Osteoblast (primary cell): ENCODE measurements around the gene IRF7. TPM values are rescaled to one million over a fixed set of nuclear protein-coding genes. Genes with fewer than 3 reads are reported as not detected.

Experiments
- DNase-seq: peaks from one replicate; pipeline ENCODE4 v3.0.0; 2011; ENCODE audit warnings: low spot score, mixed read lengths; ENCODE audit not compliant: insufficient read length; ENCODE audit errors: missing footprints
- H2AFZ ChIP-seq: 2 replicates; pipeline ENCODE4 v1.6.0; 2011; ENCODE audit warnings: mild to moderate bottlenecking, low read length
- H3K27ac ChIP-seq: 2 replicates; pipeline ENCODE4 v1.5.1; 2011; ENCODE audit warnings: mild to moderate bottlenecking, low read depth, low read length, moderate library complexity
- H3K27me3 ChIP-seq: 2 replicates; pipeline ENCODE4 v1.6.0; 2012; ENCODE audit warnings: mild to moderate bottlenecking, control low read depth, inconsistent platforms, low read length, moderate library complexity; ENCODE audit not compliant: insufficient read depth
- H3K36me3 ChIP-seq: 2 replicates; pipeline ENCODE4 v1.5.1; 2011; ENCODE audit warnings: mild to moderate bottlenecking, low read length, control low read depth, moderate library complexity; ENCODE audit not compliant: insufficient read depth
- H3K4me1 ChIP-seq: 2 replicates; pipeline ENCODE4 v1.5.1; 2011; ENCODE audit warnings: mild to moderate bottlenecking, low read length, control low read depth, moderate library complexity; ENCODE audit not compliant: insufficient read depth
- H3K4me2 ChIP-seq: 2 replicates; pipeline ENCODE4 v1.6.0; 2011; ENCODE audit warnings: mild to moderate bottlenecking, low read length; ENCODE audit not compliant: insufficient read depth
- H3K4me3 ChIP-seq: fragments of 200-600 bp; sonication (generic); 3 replicates; pipeline ENCODE4 v1.5.1; 2012; ENCODE audit warnings: mild to moderate bottlenecking, low read length, inconsistent platforms; ENCODE audit not compliant: insufficient read depth
- H3K79me2 ChIP-seq: 2 replicates; pipeline ENCODE4 v1.6.0; 2012; ENCODE audit warnings: mild to moderate bottlenecking, low read length, control low read depth, inconsistent platforms; ENCODE audit not compliant: insufficient read depth
- H3K9me3 ChIP-seq: 2 replicates; pipeline ENCODE4 v1.5.1; 2011; ENCODE audit warnings: low read depth, low read length, control low read depth
- H4K20me1 ChIP-seq: 2 replicates; pipeline ENCODE4 v1.6.0; 2012; ENCODE audit warnings: mild to moderate bottlenecking, low read length, control low read depth; ENCODE audit not compliant: insufficient read depth
- CTCF ChIP-seq: IDR thresholded peaks from 2 replicates; pipeline ENCODE4 v1.5.1; 2011; ENCODE audit warnings: mild to moderate bottlenecking, low read depth, low read length, moderate library complexity; ENCODE audit errors: extremely low read depth
- total RNA-seq: library from RNA; depleted of rRNA; stranded (reverse); fragments of >200 nt; gene quantifications from 2 replicates; pipeline ENCODE4 v1.2.3, GENCODE V29; 2012

IRF7 gene
- total RNA-seq, 1 donor = 21.4 TPM

DNA sequence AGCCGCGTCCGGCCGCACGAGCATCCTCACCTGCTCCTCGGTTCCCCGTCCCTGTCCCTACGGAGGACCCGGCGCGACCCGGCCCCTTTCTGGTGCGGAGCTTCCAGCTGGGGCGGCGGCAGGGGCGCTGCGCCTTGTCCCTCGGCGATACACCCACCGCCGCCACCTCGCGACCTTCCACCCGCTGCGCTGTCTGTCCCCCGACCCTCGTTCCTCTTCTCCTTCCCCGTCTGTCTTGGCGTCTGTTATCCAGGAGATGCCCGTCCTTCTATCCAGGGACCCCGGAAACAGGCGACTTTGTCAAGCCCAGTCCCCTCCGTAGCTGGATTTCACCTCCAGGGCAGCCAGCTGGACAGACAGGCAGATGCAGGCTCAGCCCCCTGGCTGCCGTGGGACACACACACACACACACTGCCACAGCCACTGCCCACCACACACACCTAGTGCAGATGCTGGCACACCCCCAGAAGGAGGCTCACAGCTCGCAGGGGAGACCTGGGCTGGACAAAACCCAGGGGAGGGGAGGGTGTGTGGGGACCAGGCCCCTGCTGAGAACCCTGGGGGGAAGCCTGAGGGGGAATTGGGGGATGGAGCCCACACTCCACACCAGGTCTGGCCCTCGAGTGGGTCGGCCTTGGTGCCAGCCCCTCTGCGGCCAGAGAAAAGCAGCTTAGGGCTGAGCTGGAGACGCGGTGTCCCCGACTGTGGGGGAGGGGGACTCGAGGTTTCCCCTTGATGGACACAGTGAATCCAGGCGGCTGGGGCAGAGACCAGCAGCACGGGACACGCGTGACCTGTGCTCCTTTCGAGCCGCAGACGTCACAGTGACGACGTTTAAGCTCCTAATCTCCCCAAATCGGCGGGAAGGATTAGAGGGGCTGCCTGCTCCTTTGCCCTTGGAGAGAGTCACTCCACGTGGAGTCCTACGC is 22.1 kb upstream of the IRF7 start:
- Histone ChIP-seq H3K27me3 (peaks cover 14% of the 10 kb centered on the region), H3K9me3 (no peaks in the 10 kb centered on the region), H3K36me3 (no peaks in the 10 kb centered on the region), H3K4me3 (peak overlapping the region; percentile 30), H3K27ac (no peak overlapping the region), H2AFZ (no peak overlapping the region), H3K79me2 (no peaks in the 10 kb centered on the region), H3K4me2 (no peak overlapping the region), H4K20me1 (peaks cover 40% of the 10 kb centered on the region), H3K4me1 (no peaks in the 10 kb centered on the region)
- DNase-seq = peak; percentile 88
- no peak for TF ChIP-seq CTCF

GRCh38 chr11:637333-637592 is 21.5 kb upstream of the IRF7 start:
- no peak overlapping the region for H3K27ac ChIP-seq
- H3K9me3 ChIP-seq = no peaks in the 10 kb centered on the region
- H3K4me1 ChIP-seq = no peaks in the 10 kb centered on the region
- H4K20me1 ChIP-seq = peaks cover 40% of the 10 kb centered on the region
- no peaks in the 10 kb centered on the region for H3K36me3 ChIP-seq
- no peak overlapping the region for H3K4me2 ChIP-seq
- no peak for TF ChIP-seq CTCF
- peaks cover 14% of the 10 kb centered on the region for H3K27me3 ChIP-seq
- H2AFZ ChIP-seq = no peak overlapping the region
- H3K79me2 ChIP-seq = no peaks in the 10 kb centered on the region
- peak overlapping the region; percentile 30 for H3K4me3 ChIP-seq
- no peak for DNase-seq

DNA sequence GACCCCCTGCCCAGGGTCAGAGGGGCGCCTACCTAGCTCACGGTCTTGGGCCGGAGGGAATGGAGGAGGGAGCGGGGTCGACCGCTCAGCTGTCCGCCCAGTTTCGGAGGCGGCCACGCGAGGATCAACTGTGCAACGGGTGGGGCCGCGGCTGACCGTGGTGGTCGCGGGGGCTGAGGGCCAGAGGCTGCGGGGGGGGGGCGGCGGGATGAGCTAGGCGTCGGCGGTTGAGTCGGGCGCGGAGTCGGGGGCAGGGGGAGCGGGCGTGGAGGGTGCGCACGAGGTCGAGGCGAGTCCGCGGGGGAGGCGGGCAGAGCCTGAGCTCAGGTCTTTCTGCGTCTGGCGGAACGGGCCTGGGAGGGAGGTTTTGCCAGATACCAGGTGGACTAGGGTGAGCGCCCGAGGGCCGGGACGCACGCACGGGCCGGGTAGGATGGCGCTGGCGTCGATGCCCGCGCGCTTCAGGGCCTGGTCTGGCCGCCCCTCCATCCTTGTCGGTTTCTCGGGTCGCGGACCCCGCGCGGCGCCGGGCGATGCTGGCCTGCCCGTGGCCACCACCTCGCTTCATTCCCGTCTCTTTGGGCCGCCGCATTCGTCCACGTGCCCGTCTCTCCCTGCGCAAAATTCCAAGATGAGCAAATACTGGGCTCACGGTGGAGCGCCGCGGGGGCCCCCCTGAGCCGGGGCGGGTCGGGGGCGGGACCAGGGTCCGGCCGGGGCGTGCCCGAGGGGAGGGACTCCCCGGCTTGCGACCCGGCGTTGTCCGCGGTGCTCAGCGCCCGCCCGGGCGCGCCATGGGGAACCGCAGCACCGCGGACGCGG is 21.0 kb upstream of the IRF7 start, which contains the start of gene DRD4:
Gene DRD4, plus strand, starts transcription at position 759 of the 822 bp plus-strand sequence. Its CDS starts 36 bp downstream, at position 795.
- H3K4me3 ChIP-seq = peak within 1 kb of the TSS; percentile 30

More for the DNA sequence above, 21.0 kb upstream of the IRF7 start, which contains the start of gene DRD4:
- no peaks in the 10 kb centered on the region for H3K9me3 ChIP-seq
- H3K27me3 ChIP-seq = peaks cover 14% of the 10 kb centered on the region
- no peaks in the 10 kb centered on the region for H3K36me3 ChIP-seq
- no peaks in the 10 kb centered on the region for H3K79me2 ChIP-seq
- DNase-seq = peak; percentile 94
- peaks cover 40% of the 10 kb centered on the region for H4K20me1 ChIP-seq
- H2AFZ ChIP-seq = no peak within 1 kb of the TSS
- H3K27ac ChIP-seq = no peak within 1 kb of the TSS
- H3K4me1 ChIP-seq = no peaks in the 10 kb centered on the region
- H3K4me2 ChIP-seq = peak within 1 kb of the TSS; percentile 28
- no peak for TF ChIP-seq CTCF
